SK-N-SH (cell line): ENCODE measurements around the gene ZNF141. TPM values are rescaled to one million over a fixed set of nuclear protein-coding genes. Genes with fewer than 3 reads are reported as not detected.

Experiments used
- CTCF ChIA-PET: fragments of 300-600, 350-600 bp; formaldehyde crosslinking; extraction: SDS; loops from one replicate; lab custom pipeline; 2021; lab: Yijun Ruan, JAX
- POLR2A ChIA-PET: fragments of 350-600 bp; sonication (Branson Sonifier 250); formaldehyde crosslinking; extraction: SDS; loops from one replicate; lab custom pipeline; 2020; ENCODE audit warnings: antibody characterized with exemption, inconsistent platforms; lab: Yijun Ruan, JAX
- DNase-seq: peaks from one replicate; pipeline ENCODE4 v3.0.0; 2012
- H2AFZ ChIP-seq: fragments of 200-600 bp; sonication (generic); 2 replicates; pipeline ENCODE4 v1.8.1; 2016; ENCODE audit warnings: antibody characterized with exemption, mild to moderate bottlenecking, low read depth
- H3F3A ChIP-seq: fragments of 200-600 bp; sonication (generic); replicated peaks from 2 replicates; pipeline ENCODE3; 2016; ENCODE audit warnings: antibody characterized with exemption, mild to moderate bottlenecking; ENCODE audit not compliant: insufficient read depth
- H3K27ac ChIP-seq, 2 experiments: fragments of 200-500 bp in 1 of 2; fragments of 200-600 bp in 1 of 2; sonication (Bioruptor generic) in 1 of 2; sonication (generic), shearing (Covaris generic) in 1 of 2; 2 replicates each; pipeline versions ENCODE4 v1.5.1 to v1.6.1; 2014 to 2016; ENCODE audit warnings: low read depth in 2 of 2, inconsistent platforms in 1 of 2, low read length in 1 of 2, mild to moderate bottlenecking in 1 of 2, mixed read lengths in 1 of 2
- H3K27me3 ChIP-seq: fragments of 200-600 bp; sonication (generic), shearing (Covaris generic); 2 replicates; pipeline ENCODE4 v1.6.1; 2016; ENCODE audit warnings: mixed run types; ENCODE audit not compliant: insufficient read depth
- H3K36me3 ChIP-seq, 2 experiments: fragments of 200-500 bp in 1 of 2; fragments of 200-600 bp in 1 of 2; sonication (Bioruptor generic) in 1 of 2; sonication (generic) in 1 of 2; replicated peaks in 1 of 2; 2 replicates each; pipeline versions ENCODE3 to v1.5.1; 2014 to 2016; ENCODE audit warnings: low read length in 1 of 2, mild to moderate bottlenecking in 1 of 2; ENCODE audit not compliant: insufficient read depth in 2 of 2, control insufficient read depth in 1 of 2
- H3K4me1 ChIP-seq, 2 experiments: fragments of 200-500 bp in 1 of 2; fragments of 200-600 bp in 1 of 2; sonication (Bioruptor generic) in 1 of 2; sonication (generic), shearing (Covaris generic) in 1 of 2; 2 replicates each; pipeline versions ENCODE4 v1.5.1 to v1.6.1; 2014 to 2016; ENCODE audit warnings: low read depth in 1 of 2, low read length in 1 of 2, mixed run types in 1 of 2; ENCODE audit not compliant: insufficient read depth in 2 of 2, control insufficient read depth in 1 of 2
- H3K4me2 ChIP-seq: fragments of 200-600 bp; sonication (generic), shearing (Covaris generic); 2 replicates; pipeline ENCODE4 v1.6.1; 2017; ENCODE audit warnings: mixed run types
- H3K4me3 ChIP-seq, 2 experiments: fragments of 200-500 bp in 1 of 2; fragments of 200-600 bp in 1 of 2; sonication (Bioruptor generic) in 1 of 2; sonication (generic), shearing (Covaris generic) in 1 of 2; 2 replicates each; pipeline versions ENCODE4 v1.5.1 to v1.8.1; 2014 to 2016; ENCODE audit warnings: low read depth in 2 of 2, inconsistent platforms in 1 of 2, low read length in 1 of 2, mild to moderate bottlenecking in 1 of 2, mixed read lengths in 1 of 2, moderate library complexity in 1 of 2
- H3K79me2 ChIP-seq: fragments of 200-600 bp; sonication (generic); 2 replicates; pipeline ENCODE4 v1.8.1; 2017; ENCODE audit warnings: mild to moderate bottlenecking; ENCODE audit not compliant: insufficient read depth
- H3K9ac ChIP-seq: fragments of 200-600 bp; sonication (generic); 2 replicates; pipeline ENCODE4 v1.6.1; 2017; ENCODE audit warnings: mixed run types
- H3K9me2 ChIP-seq: fragments of 200-600 bp; sonication (generic); 2 replicates; pipeline ENCODE4 v1.6.1; 2017; ENCODE audit warnings: mixed run types
- H3K9me3 ChIP-seq: fragments of 200-600 bp; sonication (generic); 2 replicates; pipeline ENCODE4 v1.6.1; 2017; ENCODE audit warnings: mixed run types, mild to moderate bottlenecking, moderate library complexity
- H4K20me1 ChIP-seq: fragments of 200-600 bp; sonication (generic); 2 replicates; pipeline ENCODE4 v1.6.1; 2017; ENCODE audit warnings: mild to moderate bottlenecking, mixed run types; ENCODE audit not compliant: insufficient read depth
- CHD2 ChIP-seq: fragments of 150-350 bp; IDR thresholded peaks from 2 replicates; pipeline ENCODE4 v1.6.1; 2018; ENCODE audit warnings: low read length; ENCODE audit not compliant: partially characterized antibody
- EP300 ChIP-seq, 2 experiments: IDR thresholded peaks; 2 replicates each; pipeline versions ENCODE4 v1.4.0 to v1.6.1; 2012; ENCODE audit warnings: borderline replicate concordance in 1 of 2, low read depth in 1 of 2, low read length in 1 of 2
- FOSL2 ChIP-seq: IDR thresholded peaks from 2 replicates; pipeline ENCODE4 v1.4.0; 2012; ENCODE audit warnings: low read depth, mild to moderate bottlenecking, moderate library complexity, borderline replicate concordance
- FOXJ3 ChIP-seq: sonication (generic); formaldehyde crosslinking; IDR thresholded peaks from 2 replicates; pipeline ENCODE4 v1.5.1; 2020; ENCODE audit warnings: mild to moderate bottlenecking, missing genetic modification reagents
- GABPA ChIP-seq: IDR thresholded peaks from 2 replicates; pipeline ENCODE4 v1.4.0; 2012; ENCODE audit warnings: low read depth, mild to moderate bottlenecking
- JUND ChIP-seq: IDR thresholded peaks from 2 replicates; pipeline ENCODE4 v1.4.0; 2012
- MAX ChIP-seq: IDR thresholded peaks from 2 replicates; pipeline ENCODE4 v1.4.0; 2012; ENCODE audit warnings: low read depth
- MXI1 ChIP-seq: IDR thresholded peaks from 2 replicates; pipeline ENCODE4 v1.6.1; 2012; ENCODE audit warnings: mild to moderate bottlenecking, low read depth, low read length, improper control_type of control experiment
- NFIC ChIP-seq: IDR thresholded peaks from 2 replicates; pipeline ENCODE4 v1.4.0; 2012; ENCODE audit warnings: borderline replicate concordance
- POLR2AphosphoS5 ChIP-seq: IDR thresholded peaks from 2 replicates; pipeline ENCODE4 v1.6.1; 2012; ENCODE audit warnings: low read depth, low read length
- RAD21 ChIP-seq: IDR thresholded peaks from 2 replicates; pipeline ENCODE4 v1.6.1; 2012; ENCODE audit warnings: mild to moderate bottlenecking, low read length
- REST ChIP-seq: IDR thresholded peaks from 2 replicates; pipeline ENCODE4 v1.6.1; 2012; ENCODE audit warnings: mild to moderate bottlenecking, low read depth, low read length, moderate library complexity
- RXRA ChIP-seq: IDR thresholded peaks from 2 replicates; pipeline ENCODE4 v1.4.0; 2012; ENCODE audit warnings: low read depth, mild to moderate bottlenecking, borderline replicate concordance
- SMC3 ChIP-seq: IDR thresholded peaks from 2 replicates; pipeline ENCODE4 v1.6.1; 2012; ENCODE audit warnings: low read depth, low read length, improper control_type of control experiment
- TAF1 ChIP-seq: IDR thresholded peaks from 2 replicates; pipeline ENCODE4 v1.6.1; 2012; ENCODE audit warnings: low read depth, mild to moderate bottlenecking, low read length, moderate library complexity, borderline replicate concordance
- TCF12 ChIP-seq: IDR thresholded peaks from 2 replicates; pipeline ENCODE4 v1.4.0; 2012
- TEAD4 ChIP-seq: IDR thresholded peaks from 2 replicates; pipeline ENCODE4 v1.4.0; 2012; ENCODE audit warnings: mild to moderate bottlenecking, borderline replicate concordance; ENCODE audit not compliant: insufficient read depth
- ZBTB33 ChIP-seq: IDR thresholded peaks from 2 replicates; pipeline ENCODE4 v1.4.0; 2012; ENCODE audit warnings: low read depth, borderline replicate concordance
- WGBS: methylation state at CpG from one replicate; pipeline ENCODE4 v1.1.6; 2017; ENCODE audit warnings: low lambda C conversion rate; 5-methylcytosine and 5-hydroxymethylcytosine counted together
- polyA plus RNA-seq, 3 experiments: library from polyadenylated mRNA; depleted of rRNA; stranded (reverse); fragments of >200 nt; gene quantifications; 2 replicates each; pipeline ENCODE4 v1.2.3, GENCODE V29; 2012
- TF ChIP-seq, protein P1 (sequence below): fragments of 150-350 bp; IDR thresholded peaks from 2 replicates; pipeline ENCODE4 v1.6.1; 2016; ENCODE audit warnings: mild to moderate bottlenecking, low read depth, low read length

The ZNF141 gene
- polyA plus RNA-seq, 1 of the 3 experiments (the other 2 are of a cell fraction): 1.6 TPM

- Histone ChIP-seq H4K20me1 (no peaks in the 10 kb centered on the region), H3F3A (no peaks in the 10 kb centered on the region), H2AFZ (no peak overlapping the region), H3K9ac (no peak overlapping the region), H3K9me3 (no peaks in the 10 kb centered on the region), H3K4me1 (no peaks in the 10 kb centered on the region), H3K27me3 (no peaks in the 10 kb centered on the region), H3K4me3 (no peak overlapping the region), H3K4me2 (no peak overlapping the region), H3K9me2 (no peaks in the 10 kb centered on the region), H3K36me3 (no peaks in the 10 kb centered on the region), H3K27ac (no peak overlapping the region), H3K79me2 (no peaks in the 10 kb centered on the region)
- CTCF ChIA-PET: no interaction called here
- TF ChIP-seq MXI1 (no peak), FOXJ3 (no peak), TEAD4 (no peak), RAD21 (no peak), NFIC (no peak), SMC3 (no peak), JUND (no peak), FOSL2 (no peak), RXRA (no peak), EP300 (IDR thresholded peaks at IDR 0.05; ENCODE audit: borderline replicate concordance in 1 of 2, low read depth in 1 of 2, low read length in 1 of 2) (no peak), TAF1 (no peak), CHD2 (no peak), GABPA (no peak), ZBTB33 (no peak), REST (no peak), TCF12 (no peak), MAX (no peak), POLR2AphosphoS5 (no peak)
- TF ChIP-seq, protein P1, sequence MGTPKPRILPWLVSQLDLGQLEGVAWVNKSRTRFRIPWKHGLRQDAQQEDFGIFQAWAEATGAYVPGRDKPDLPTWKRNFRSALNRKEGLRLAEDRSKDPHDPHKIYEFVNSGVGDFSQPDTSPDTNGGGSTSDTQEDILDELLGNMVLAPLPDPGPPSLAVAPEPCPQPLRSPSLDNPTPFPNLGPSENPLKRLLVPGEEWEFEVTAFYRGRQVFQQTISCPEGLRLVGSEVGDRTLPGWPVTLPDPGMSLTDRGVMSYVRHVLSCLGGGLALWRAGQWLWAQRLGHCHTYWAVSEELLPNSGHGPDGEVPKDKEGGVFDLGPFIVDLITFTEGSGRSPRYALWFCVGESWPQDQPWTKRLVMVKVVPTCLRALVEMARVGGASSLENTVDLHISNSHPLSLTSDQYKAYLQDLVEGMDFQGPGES: no peak
- WGBS: 53% methylated on average over 19 of the region's 23 CpGs
- POLR2A ChIA-PET: no interaction called here
- DNase-seq: no peak
These were observed 49.1 kb downstream of the ZNF141 start for GRCh38 chr4:386708-387105.
